ENCODE results near the gene RASSF5.
"Not testable (repeated sequence)": the region's sequence is repeated elsewhere in the genome, so short reads cannot be mapped to it uniquely, and the experiment has no call there.

The RASSF5 gene

GRCh38 chr1:206587904-206588303, 80.6 kb downstream of the RASSF5 start:
- no peak for DNase-seq (ENCODE audit: low spot score)

GRCh38 chr1:206588492-206588891, 81.2 kb downstream of the RASSF5 start:
- DNase-seq (ENCODE audit: low spot score): no peak

DNA sequence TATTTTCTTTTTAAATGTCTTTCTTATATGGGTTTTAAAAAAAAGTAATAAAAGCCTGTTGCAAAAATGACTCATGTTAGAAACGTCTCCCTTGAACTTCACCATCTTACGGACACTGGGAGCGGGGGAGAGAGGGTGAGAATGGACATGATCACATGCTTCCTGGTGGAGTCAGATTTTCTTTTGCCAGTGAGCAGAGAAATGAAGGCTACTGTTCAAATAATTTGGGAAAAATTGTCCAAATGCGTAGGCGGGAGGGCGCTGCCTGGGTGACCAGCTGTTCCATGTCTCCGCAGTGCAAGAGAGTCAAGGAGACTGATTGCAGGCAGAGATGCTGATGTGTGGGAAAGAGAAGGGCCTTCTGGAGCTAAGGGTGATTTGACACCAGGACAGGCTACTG, 81.9 kb downstream of the RASSF5 start:
- no peak for DNase-seq (ENCODE audit: low spot score)

DNA sequence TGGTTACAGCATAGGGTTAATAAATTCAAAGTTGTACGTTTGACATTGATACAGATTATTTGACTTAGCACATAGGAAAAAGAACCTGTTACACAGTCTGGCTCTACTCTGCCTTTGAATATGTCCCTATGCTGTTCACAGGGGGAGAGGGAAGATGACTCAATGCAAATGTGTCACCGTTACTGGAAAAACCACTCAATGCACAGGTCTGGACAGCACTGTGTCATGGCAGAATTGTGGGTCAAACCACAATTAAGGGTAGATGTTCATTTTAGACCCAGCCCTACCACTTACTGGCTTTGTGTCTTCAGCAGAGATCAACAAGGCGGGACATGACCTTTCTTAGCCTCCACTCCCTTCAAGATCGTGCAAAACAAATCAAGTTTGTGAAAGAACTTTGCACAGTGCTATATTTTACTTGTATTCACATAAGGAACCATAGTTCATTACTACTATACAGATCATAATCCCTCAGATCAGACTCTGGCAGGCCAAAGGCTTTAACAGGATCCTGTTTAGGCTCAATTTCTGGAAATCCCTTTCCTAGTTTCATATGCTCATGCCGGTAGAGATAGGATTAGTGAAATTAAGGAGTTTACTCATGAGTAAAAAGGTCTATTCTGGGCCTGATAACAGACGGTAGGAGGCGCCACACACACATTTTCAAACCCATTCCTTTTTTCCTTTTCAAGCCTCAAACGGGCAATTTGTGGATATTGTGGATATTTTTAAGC, 82.9 kb downstream of the RASSF5 start:
- peak; percentile 15 for DNase-seq (ENCODE audit: low spot score)

- DNase-seq (ENCODE audit: low spot score): no peak
Measured at GRCh38 chr1:206591226-206591625, 83.9 kb downstream of the RASSF5 start.

DNA sequence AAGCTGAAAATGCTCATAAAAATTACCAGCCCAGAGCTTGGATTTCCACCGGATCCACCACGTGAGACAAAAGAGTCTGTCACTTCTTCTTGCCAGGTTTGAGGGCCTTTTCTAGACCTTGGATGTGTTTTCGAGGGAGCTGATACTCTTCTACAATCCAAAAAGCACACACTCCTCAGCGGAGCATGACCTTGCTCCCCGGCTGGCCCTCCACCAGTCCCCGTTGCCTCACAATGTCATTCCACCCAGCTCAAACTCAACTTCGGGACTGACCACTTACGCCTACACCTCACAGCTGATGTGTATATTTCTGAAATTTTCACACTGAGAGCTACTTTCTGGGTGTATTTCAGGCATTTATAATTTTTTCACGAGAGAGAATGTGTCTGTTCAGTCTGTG, 84.4 kb downstream of the RASSF5 start:
- no peak for DNase-seq (ENCODE audit: low spot score)

DNA sequence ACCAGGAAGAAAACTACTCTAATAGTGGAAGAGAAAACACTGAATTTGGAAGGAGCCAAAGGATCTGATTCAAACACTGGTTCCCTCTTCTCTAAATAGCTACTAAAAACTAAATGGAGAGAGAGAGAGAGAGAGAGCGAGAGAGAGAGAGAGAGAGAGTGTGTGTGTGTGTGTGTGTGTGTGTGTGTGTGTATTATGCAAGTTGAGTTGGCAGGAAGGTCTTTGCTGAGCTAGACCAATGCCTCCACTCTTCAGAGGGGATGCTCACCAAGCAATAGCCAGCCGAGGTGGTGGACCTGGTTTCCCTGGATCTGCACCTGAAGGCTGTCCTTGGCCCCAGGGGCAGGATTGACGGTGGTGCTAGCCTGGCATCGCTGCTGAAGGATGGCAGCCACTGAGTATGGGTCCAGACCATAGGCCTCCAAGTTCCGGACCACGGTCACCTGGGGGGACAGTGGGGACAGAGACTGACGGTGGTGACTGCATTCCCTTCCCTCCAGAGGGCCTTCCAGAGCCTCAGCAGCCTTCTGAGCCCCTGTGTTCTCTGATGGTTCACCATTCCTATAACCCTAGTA, 86.1 kb downstream of the RASSF5 start:
- no peak for DNase-seq (ENCODE audit: low spot score)

- no peak for DNase-seq (ENCODE audit: low spot score)
Measured at GRCh38 chr1:206595581-206596318, 88.4 kb downstream of the RASSF5 start.

GRCh38 chr1:206596319-206596666, 89.0 kb downstream of the RASSF5 start:
- DNase-seq (ENCODE audit: low spot score): no peak

GRCh38 chr1:206600527-206600926, 93.2 kb downstream of the RASSF5 start:
- DNase-seq (ENCODE audit: low spot score): no peak

GRCh38 chr1:206604861-206605260, 97.5 kb downstream of the RASSF5 start:
- no peak for DNase-seq (ENCODE audit: low spot score)

DNA sequence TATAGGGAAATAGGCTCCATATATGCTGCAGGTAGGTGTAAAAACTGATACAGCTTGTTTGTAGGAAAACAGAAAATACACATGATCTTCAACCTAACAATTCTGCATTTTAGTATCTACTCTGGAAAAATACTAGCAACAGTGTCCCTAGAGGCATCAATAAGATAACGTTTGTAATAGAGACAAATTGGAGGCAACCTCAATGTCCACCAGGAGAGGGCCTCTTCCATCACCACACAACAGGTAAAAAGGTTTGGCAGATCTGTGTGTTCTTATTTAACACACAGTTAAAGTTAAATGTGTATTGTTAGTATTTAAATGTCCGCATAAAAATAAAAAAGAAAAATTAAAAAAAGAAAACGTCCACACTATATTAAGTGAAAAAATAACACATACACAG, 99.5 kb downstream of the RASSF5 start:
- peak; percentile 18 for DNase-seq (ENCODE audit: low spot score)

- DNase-seq (ENCODE audit: low spot score): peak; percentile 47
Measured at GRCh38 chr1:206608108-206608698, 100.9 kb downstream of the RASSF5 start.

DNA sequence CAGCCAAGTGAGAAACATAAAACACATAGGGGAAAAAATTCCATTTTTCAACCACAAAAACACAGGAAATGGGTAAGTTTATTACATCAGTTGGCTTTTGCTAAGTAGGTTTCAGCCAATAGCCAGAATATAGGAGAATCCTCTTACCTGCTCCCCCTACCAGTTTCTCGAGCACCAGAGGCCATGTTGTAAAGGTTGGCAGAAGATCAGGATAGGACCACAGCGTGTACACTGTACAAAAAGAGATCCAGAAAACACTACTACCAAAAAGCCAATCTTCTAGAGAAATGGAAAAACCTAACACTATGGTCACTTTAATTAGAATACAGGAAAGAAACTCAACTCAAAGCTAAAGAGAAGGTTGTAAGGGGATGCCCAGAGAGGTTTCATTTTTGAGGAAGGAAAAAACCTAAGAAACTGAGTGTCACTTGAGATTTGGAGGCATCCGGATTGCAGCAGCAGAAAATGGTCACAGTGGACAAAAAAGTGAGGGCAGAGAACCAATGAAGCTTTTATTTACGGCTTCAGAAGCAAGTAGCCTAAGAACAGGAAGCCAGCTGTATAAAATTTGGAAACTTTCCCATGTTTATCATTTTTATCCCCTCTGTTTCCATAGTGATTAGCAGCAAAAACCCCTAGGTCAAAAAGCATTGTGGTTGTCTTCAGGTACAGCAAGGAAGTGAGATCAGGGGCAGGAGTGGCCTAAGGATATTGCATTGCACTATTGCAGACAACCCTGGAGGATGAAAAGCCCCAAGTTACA, 102.1 kb downstream of the RASSF5 start:
- DNase-seq (ENCODE audit: low spot score): no peak

- DNase-seq (ENCODE audit: low spot score): peak; percentile 95
Measured at GRCh38 chr1:206612129-206612876, 105.0 kb downstream of the RASSF5 start, which contains the start of gene EIF2D. EIF2D (minus strand) TSS chr1:206612465; CDS start chr1:206612342, 123 bp downstream.

GRCh38 chr1:206626396-206626795, 119.1 kb downstream of the RASSF5 start:
- not testable (repeated sequence) for DNase-seq (ENCODE audit: low spot score)

GRCh38 chr1:206628916-206629315, 121.6 kb downstream of the RASSF5 start:
- no peak for DNase-seq (ENCODE audit: low spot score)

DNA sequence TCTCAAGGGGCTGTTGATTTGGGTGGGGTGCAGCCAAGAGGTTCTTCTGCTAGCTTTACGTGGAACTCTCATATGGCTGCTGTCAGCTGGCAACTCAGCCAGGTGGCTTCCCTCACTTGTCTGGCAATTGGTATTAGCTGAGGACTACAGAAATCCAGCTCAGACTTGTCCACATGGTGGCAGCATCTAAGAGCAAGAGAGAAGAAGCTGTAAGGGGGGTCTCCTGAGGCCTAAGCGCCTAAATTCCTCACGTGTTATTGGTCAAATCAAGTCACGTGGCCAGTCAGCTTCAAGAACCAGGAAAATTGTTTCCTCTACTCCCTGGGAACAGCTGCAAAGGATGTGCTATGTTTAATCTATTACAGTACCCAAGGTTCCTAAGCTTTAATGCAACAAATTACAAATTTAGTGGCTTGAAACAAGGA, 123.8 kb downstream of the RASSF5 start:
- DNase-seq (ENCODE audit: low spot score): peak; percentile 40

DNA sequence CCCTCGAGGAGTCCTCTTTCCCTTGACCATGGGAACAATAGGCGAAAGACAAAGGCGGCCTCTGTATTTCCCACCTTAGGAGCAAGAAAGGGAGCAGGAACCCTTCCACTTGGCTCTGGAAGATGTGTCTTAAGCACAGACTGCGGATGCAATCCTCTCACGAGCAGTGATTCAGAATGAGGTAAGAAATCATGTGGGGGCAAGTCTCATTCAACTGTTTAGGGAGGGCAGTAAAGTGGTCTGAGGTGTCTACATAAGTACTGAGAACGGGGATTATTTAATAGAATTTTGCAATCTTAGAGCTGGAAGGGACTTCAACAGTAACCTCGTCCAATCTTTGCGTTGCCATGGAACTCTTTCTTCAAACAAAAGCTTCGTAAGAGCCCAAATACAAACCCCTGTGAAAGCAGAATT, 126.4 kb downstream of the RASSF5 start:
- DNase-seq (ENCODE audit: low spot score): no peak

- DNase-seq (ENCODE audit: low spot score): peak; percentile 89
Measured at GRCh38 chr1:206634365-206635079, 127.2 kb downstream of the RASSF5 start.

Measured in hematopoietic multipotent progenitor cell treated with erythropoietin and hydrocortisone succinate and interleukin-3 and kit ligand, for 15 days (in vitro differentiated cells).